ENCODE measurements around the gene GULP1. TPM values are rescaled to one million over a fixed set of nuclear protein-coding genes. Genes with fewer than 3 reads are reported as not detected.
"Not testable (repeated sequence)": the region's sequence is repeated elsewhere in the genome, so short reads cannot be mapped to it uniquely, and the experiment has no call there.

Gene GULP1
- 67.8 TPM for polyA plus RNA-seq (ENCODE audit: insufficient read length)
- long read RNA-seq, donor 1, partial matches to known transcripts: 0 of 4 reads
- long read RNA-seq, donor 1, other reads (novel, unspliced or antisense): 0 of 4 reads
- long read RNA-seq, donor 2, partial matches to known transcripts: 0 of 5 reads
- long read RNA-seq, donor 2, other reads (novel, unspliced or antisense): 0 of 5 reads
- long read RNA-seq, donor 3, partial matches to known transcripts: 0 of 5 reads
- long read RNA-seq, donor 3, other reads (novel, unspliced or antisense): 0 of 5 reads
- long read RNA-seq, donor 4: 0 reads
- long read RNA-seq, donor 5, transcript GULP1-206 (12 exons, 1,376 nt): major isoform, 7 of 10 reads
- long read RNA-seq, donor 5, partial matches to known transcripts: 0 of 10 reads
- long read RNA-seq, donor 5, other reads (novel, unspliced or antisense): 0 of 10 reads
- long read RNA-seq, donor 6, partial matches to known transcripts: 0 of 4 reads
- long read RNA-seq, donor 6, other reads (novel, unspliced or antisense): 0 of 4 reads
- long read RNA-seq, donor 7, partial matches to known transcripts: 13 of 19 reads
- long read RNA-seq, donor 7, other reads (novel, unspliced or antisense): 0 of 19 reads
- long read RNA-seq, donor 8, partial matches to known transcripts: 0 of 2 reads
- long read RNA-seq, donor 8, other reads (novel, unspliced or antisense): 0 of 2 reads

GRCh38 chr2:188291617-188292347 lies at the start of gene GULP1:
TSS of gene GULP1 (plus strand) at chr2:188291874. CDS start at chr2:188477703, 185,829 bp downstream.
- peak; percentile 78 for DNase-seq

GRCh38 chr2:188243381-188243780 lies 48.3 kb upstream of the GULP1 start:
- no peak for DNase-seq

GRCh38 chr2:188244383-188244782 lies 47.3 kb upstream of the GULP1 start:
- DNase-seq: no peak

- DNase-seq: no peak
These were observed 46.4 kb upstream of the GULP1 start for GRCh38 chr2:188245230-188245629.

- DNase-seq: no peak
These were observed 43.2 kb upstream of the GULP1 start for GRCh38 chr2:188248513-188248912.

GRCh38 chr2:188251034-188251433 lies 40.6 kb upstream of the GULP1 start:
- DNase-seq: no peak

GRCh38 chr2:188256420-188256819 lies 35.3 kb upstream of the GULP1 start:
- no peak for DNase-seq

GRCh38 chr2:188265315-188265714 lies 26.4 kb upstream of the GULP1 start:
- DNase-seq: no peak

GRCh38 chr2:188267776-188268175 lies 23.9 kb upstream of the GULP1 start:
- no peak for DNase-seq

- DNase-seq: no peak
These were observed 22.7 kb upstream of the GULP1 start for GRCh38 chr2:188269004-188269403.

GRCh38 chr2:188272121-188272520 lies 19.6 kb upstream of the GULP1 start:
- DNase-seq: no peak

GRCh38 chr2:188274274-188274673 lies 17.4 kb upstream of the GULP1 start:
- no peak for DNase-seq

GRCh38 chr2:188276255-188276654 lies 15.4 kb upstream of the GULP1 start:
- no peak for DNase-seq

- DNase-seq: no peak
These were observed 13.9 kb upstream of the GULP1 start for GRCh38 chr2:188277786-188278185.

- no peak for DNase-seq
These were observed 13.1 kb upstream of the GULP1 start for GRCh38 chr2:188278388-188279092.

- DNase-seq: no peak
These were observed 12.6 kb upstream of the GULP1 start for GRCh38 chr2:188279093-188279445.

GRCh38 chr2:188280811-188281222 lies 10.9 kb upstream of the GULP1 start:
- no peak for DNase-seq

- no peak for DNase-seq
These were observed 8.8 kb upstream of the GULP1 start for GRCh38 chr2:188282907-188283306.

GRCh38 chr2:188284251-188284650 lies 7.4 kb upstream of the GULP1 start:
- DNase-seq: not testable (repeated sequence)

GRCh38 chr2:188285049-188285448 lies 6.6 kb upstream of the GULP1 start:
- no peak for DNase-seq

GRCh38 chr2:188285774-188286173 lies 5.9 kb upstream of the GULP1 start:
- no peak for DNase-seq

- DNase-seq: no peak
These were observed 495 bp upstream of the GULP1 start for GRCh38 chr2:188291142-188291616.

Measured in left kidney (tissue), 8 donors.